GM19467 (cell line): ENCODE data around the gene LPAR1.
A peak's percentile ranks its signal among the peaks of the same experiment; 100 is the strongest.

Source experiments
- ATAC-seq: cut with Tn5 transposase; IDR thresholded peaks from one replicate; pipeline ENCODE4 v1.9.1; 2021; ENCODE audit warnings: mild to moderate bottlenecking, moderate library complexity; ENCODE audit not compliant: unreplicated experiment

The LPAR1 gene

GRCh38 chr9:110960288-110960687 lies 78.0 kb downstream of the LPAR1 start:
- ATAC-seq = no peak

- no peak for ATAC-seq
Measured at GRCh38 chr9:110958847-110959246, 79.4 kb downstream of the LPAR1 start.

DNA sequence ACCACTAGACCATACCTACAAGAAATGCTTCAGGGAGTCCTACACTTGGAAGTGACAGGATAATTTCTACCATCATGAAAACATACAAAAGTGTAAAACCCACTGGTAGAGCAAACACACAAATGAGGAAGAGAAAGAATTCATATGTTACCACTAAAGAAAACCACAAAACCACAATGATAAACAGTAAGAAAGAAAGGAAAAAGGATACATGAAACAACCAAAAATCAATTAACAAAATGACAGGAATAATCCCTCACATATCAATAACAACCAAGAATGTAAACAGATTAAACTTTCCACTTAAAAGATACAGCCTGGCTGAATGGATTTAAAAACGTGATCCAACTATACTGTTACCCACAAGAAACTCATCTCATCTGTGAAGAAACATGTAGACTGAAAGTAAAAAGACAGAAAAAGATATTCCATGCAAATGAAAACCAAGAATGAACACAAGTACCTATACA lies 83.4 kb downstream of the LPAR1 start:
- ATAC-seq = no peak

GRCh38 chr9:110952540-110952859 lies 85.8 kb downstream of the LPAR1 start:
- no peak for ATAC-seq

- no peak for ATAC-seq
Measured at GRCh38 chr9:110951805-110952539, 86.3 kb downstream of the LPAR1 start.

DNA sequence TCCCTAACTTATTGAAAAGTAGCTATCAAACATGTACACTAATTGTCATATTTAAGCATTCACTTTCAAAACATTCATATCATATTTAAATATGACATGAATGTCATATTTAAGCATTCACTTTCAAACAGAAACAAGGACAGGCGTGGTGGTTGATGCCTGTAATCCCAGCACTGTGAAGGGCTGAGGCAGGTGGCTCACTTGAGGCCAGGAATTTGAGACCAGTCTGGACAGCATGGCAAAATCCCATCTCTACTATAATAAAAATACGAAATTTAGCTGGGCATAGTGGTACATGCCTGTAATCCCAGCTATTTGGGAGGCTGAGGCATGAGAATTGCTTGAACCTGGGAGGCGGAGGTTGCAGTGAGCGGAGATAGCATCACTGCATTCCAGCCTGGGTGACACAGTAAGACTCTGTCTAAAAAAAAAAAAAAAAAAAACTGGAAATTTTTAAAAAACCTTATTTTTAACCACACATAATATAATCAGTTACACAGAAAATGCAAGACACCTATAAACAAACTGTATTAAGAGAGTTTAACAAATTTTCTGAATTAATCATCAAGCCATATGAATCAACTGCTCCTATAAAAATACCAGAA lies 88.1 kb downstream of the LPAR1 start:
- no peak for ATAC-seq

DNA sequence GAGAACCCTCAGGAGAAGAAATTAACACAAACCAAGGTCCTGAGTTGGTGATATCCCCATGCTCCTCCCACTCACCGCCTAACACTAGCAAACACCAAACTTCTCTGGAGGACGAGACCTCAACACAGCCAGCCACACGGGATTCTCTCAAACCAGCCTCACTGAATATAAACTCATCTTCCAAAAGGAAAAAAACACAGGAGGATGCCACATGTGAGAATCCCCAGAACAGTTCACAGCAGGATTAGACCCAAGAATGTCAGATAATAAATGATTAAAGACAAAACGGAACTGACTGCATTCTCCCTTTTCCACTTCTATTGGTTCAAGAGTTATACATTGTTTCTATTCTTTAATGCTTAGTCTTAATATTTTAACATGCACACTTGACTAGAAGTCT lies 89.2 kb downstream of the LPAR1 start:
- ATAC-seq = no peak

GRCh38 chr9:110947491-110948044 lies 90.7 kb downstream of the LPAR1 start:
- no peak for ATAC-seq

- no peak for ATAC-seq
Measured at GRCh38 chr9:110942522-110942921, 95.7 kb downstream of the LPAR1 start.

DNA sequence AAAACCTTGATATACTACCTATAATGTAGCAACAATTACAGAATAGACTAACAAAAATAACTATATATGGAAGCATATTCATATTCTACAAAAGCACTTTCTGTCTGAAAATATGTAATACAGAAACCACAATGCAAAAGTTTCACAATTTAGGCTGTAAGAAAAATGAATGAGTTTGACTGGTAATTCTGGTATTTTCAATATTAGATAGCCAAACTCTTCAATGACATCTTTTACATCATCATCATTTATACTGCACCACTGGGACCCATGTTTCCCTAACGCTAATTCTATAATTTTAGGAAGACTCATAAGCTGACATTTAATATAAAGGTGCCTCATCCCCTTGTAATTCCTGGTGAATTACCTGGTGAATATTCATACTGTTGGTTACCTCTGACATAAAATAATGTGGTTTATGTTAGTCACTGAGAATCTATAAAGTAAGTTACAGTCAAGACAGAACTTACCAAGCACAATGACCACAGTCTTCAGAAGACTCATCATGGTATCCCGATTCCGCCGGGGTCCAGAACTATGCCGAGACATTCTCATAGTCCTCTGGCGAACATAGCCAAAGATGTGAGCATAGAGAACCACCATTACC lies 97.2 kb downstream of the LPAR1 start:
- no peak for ATAC-seq

DNA sequence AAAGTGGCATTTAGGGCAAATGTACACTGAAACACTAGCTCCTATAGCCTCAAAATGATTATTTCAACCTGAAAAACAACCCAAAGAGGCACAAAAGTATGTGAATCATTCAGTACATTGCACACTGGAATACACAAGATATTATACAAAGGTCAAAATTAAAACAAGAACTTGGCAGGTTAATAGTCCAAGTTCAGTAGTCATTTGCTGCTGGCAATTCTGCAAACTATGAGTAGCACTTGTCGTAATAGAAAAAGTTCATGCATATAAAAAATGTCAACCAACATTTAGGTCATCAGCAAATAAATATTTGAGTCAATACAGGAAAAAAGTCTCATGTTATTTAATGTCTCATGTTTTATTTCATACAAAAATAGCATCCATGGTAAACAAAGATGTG lies 98.7 kb downstream of the LPAR1 start:
- ATAC-seq = no peak

DNA sequence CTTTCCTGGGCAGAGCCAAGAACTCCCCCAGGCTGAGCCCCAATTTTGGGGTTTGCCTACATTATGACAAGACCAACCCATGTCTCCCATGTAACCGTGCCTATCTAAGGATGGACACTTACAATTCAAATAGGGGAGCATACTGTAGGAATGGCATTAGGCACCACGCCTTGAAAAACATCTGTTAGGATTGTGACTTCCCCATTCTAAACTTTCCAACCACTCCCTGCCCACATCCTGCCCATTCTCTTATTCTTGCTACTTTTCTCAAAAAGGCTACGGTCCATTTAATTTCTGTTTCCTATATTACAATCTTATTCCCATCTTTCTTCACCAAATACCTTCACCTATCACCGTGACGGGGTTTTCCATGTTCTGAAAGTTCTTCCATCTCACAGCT lies 99.2 kb downstream of the LPAR1 start:
- no peak for ATAC-seq

- no peak for ATAC-seq
Measured at GRCh38 chr9:110938242-110938641, 100.0 kb downstream of the LPAR1 start.

GRCh38 chr9:110936719-110937452 lies 101.4 kb downstream of the LPAR1 start:
- ATAC-seq = no peak

DNA sequence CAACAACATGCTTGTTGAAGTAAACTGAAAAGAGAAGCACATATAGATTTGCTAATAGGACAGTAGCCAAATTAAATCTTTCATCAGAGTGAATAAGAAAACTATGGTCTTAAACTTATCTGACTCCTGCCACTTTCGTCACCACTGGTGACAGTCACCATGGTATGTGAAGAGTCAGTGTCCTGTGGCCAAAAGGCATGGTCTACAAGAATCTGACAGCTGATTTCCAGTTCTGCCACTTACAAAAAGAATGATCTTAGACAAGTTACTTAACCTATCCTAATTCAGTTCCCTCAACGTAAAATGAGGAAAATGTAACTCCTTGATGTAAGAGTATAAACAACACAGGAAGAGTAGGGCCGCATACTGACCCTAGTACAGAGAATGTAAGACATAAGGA lies 102.0 kb downstream of the LPAR1 start:
- ATAC-seq = no peak

GRCh38 chr9:110935829-110936228 lies 102.4 kb downstream of the LPAR1 start:
- no peak for ATAC-seq

DNA sequence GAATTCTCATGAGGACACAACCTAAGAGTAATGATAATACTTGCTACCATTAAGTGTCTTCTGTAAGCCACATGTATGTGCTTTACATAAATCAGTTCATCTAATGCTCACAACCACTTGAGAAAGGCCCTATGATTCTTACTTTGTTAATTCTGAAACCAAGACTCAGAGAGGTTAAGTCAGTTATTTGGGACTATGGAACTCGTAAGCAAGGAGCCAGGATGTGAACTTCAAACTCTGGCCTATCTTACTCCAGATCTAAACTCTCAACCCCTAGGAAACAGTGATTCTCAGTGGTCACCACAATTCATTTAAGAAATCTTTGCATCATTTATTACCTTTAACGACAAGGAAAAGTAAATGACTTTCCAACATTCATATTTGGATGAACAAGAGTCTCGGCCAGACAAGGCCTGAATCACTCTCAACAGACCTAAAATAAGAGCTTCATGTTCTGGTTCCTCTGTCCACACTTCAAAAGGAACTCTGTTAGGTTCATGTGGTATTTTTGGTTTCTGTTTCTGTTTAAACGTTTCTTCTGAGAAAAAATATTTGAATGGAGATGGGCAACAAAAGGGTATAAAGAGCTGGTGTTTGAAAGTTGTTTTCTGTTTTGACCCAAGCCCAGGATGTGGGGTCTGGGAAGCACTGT lies 104.8 kb downstream of the LPAR1 start:
- ATAC-seq = peak; percentile 70

- no peak for ATAC-seq
Measured at GRCh38 chr9:110932863-110933262, 105.4 kb downstream of the LPAR1 start.

GRCh38 chr9:110928599-110928998 lies 109.7 kb downstream of the LPAR1 start:
- ATAC-seq = no peak

DNA sequence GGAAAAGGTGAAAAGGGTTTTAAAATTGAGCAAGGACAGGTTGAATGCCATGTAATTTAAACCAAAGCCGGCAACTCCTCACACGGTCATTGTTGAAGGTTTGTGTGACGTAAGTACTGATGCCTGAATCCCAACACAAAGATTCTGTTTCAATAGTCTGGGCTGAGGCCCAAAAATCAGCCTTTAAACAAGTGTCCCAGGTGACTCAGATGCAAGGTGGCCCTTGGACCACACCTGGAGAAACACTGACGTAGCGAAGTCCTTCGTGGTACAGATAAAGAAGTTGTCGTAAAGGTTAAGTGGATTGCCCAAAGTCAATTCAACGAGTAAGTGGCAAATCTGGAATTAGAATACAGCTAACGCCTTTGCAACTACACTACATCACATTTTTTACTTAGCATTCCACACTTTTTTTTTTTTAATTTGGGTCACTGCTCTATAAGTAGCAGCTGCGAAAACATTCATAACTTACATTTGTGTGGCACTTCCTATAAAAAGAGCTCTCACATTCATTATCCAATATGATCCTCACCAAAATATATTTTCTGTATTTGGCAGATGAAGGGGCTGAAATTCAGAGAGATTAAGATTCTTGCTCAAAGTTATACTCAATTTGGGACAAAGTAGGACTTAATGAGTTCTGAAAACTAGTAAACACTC lies 111.3 kb downstream of the LPAR1 start:
- ATAC-seq = no peak
